ENCODE data around the gene RFWD3.

DNA sequence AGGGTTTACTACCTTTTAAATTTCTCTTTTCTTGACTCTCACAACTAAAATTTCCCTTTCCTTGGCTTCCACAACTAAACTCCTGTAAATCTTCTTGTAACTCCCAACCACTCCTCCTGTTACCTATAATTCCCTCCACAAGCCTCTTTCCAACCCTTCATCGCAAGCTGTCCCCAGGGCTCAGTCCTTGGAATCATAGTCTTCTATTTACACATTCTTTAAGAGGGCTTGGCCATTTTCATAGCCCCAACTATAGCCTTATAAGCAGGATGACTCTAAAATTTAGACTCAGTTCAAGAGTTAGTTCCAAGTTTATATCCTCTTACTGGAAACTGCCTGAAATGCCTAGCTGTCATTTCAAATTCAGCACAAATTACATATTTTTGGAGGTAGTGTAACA, 83.7 kb downstream of the RFWD3 start:
- TF ChIP-seq, protein P1, sequence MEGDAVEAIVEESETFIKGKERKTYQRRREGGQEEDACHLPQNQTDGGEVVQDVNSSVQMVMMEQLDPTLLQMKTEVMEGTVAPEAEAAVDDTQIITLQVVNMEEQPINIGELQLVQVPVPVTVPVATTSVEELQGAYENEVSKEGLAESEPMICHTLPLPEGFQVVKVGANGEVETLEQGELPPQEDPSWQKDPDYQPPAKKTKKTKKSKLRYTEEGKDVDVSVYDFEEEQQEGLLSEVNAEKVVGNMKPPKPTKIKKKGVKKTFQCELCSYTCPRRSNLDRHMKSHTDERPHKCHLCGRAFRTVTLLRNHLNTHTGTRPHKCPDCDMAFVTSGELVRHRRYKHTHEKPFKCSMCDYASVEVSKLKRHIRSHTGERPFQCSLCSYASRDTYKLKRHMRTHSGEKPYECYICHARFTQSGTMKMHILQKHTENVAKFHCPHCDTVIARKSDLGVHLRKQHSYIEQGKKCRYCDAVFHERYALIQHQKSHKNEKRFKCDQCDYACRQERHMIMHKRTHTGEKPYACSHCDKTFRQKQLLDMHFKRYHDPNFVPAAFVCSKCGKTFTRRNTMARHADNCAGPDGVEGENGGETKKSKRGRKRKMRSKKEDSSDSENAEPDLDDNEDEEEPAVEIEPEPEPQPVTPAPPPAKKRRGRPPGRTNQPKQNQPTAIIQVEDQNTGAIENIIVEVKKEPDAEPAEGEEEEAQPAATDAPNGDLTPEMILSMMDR (IDR thresholded peaks at IDR 0.05) = no peak
- TF ChIP-seq EZH2phosphoT487 (IDR thresholded peaks at IDR 0.05) = no peak
